Mucosa of descending colon (tissue), 3 donors: ENCODE data around the gene IL12A. TPM values are rescaled to one million over a fixed set of nuclear protein-coding genes. Genes with fewer than 3 reads are reported as not detected.

ENCODE experiments used
- ATAC-seq: fragments of 200-7000 bp; cut with Tn5 transposase; one replicate; pipeline ENCODE4 v1.9.1; 2020; ENCODE audit warnings: mild to moderate bottlenecking, moderate library complexity
- DNase-seq, 3 donors: peaks; one replicate each; pipeline ENCODE4 v3.0.0-alpha.2; 2020
- H3K36me3 ChIP-seq: fragments of 200-600 bp; one replicate; pipeline ENCODE4 v1.8.0; 2021; ENCODE audit warnings: low read depth, mild to moderate bottlenecking
- H3K4me1 ChIP-seq: fragments of 200-600 bp; one replicate; pipeline ENCODE4 v1.8.0; 2021; ENCODE audit warnings: low read depth, mild to moderate bottlenecking
- H3K4me3 ChIP-seq: fragments of 200-600 bp; one replicate; pipeline ENCODE4 v1.8.0; 2021; ENCODE audit warnings: mild to moderate bottlenecking
- H3K9me3 ChIP-seq: fragments of 200-600 bp; one replicate; pipeline ENCODE4 v1.8.0; 2021; ENCODE audit warnings: mild to moderate bottlenecking
- CTCF ChIP-seq: fragments of 200-600 bp; IDR thresholded peaks from one replicate; pipeline ENCODE4 v1.8.0; 2022; ENCODE audit warnings: antibody characterized with exemption, mild to moderate bottlenecking
- intact Hi-C, 2 donors: fragments of 100-400 bp; cut with DNase I in 1 of 2; cut with micrococcal nuclease in 1 of 2; formaldehyde crosslinking; loops; one replicate each; pipeline versions ENCODE4 v1.11.0 to v1.11.1; 2022; cut with DNase I, micrococcal nuclease
- total RNA-seq, 3 donors: library from RNA; stranded (reverse); fragmentation: NEBNext Ultra II Directional in 2 of 3; extraction: Animal tissue kit (Norgen Biotek cat#: 25700) in 2 of 3; gene quantifications; one replicate each; pipeline versions ENCODE4 v1.2.1 to v1.2.4, GENCODE V29; 2021 to 2023
- donor health status: DM: no; HTN: no; CAD: no; lungs with moderate emphysema.
- donor health status: DM: no; HTN: no; CAD: no.
- donor health status: DM: no; HTN: yes; CAD: no.

IL12A gene
- total RNA-seq, 3 donors from 2014 or later, result 0.23 to 2.3 (median 0.27) TPM

- H3K4me3 ChIP-seq, result no peak overlapping the region
- H3K36me3 ChIP-seq, result no peaks in the 10 kb centered on the region
- intact Hi-C loops, result no loop called here
- no peaks in the 10 kb centered on the region for H3K4me1 ChIP-seq
- DNase-seq (no peak), ATAC-seq (no peak)
- no peaks in the 10 kb centered on the region for H3K9me3 ChIP-seq
- no peak for TF ChIP-seq CTCF
Measured at GRCh38 chr3:159948429-159949144, 40.0 kb upstream of the IL12A start.

- DNase-seq, result no peak
- Histone ChIP-seq H3K36me3 (no peaks in the 10 kb centered on the region), H3K9me3 (no peaks in the 10 kb centered on the region), H3K4me1 (no peaks in the 10 kb centered on the region), H3K4me3 (no peak overlapping the region)
- TF ChIP-seq CTCF, result no peak
- intact Hi-C loops, result no loop called here
- ATAC-seq, result no peak
Measured at GRCh38 chr3:159950156-159950898, 38.3 kb upstream of the IL12A start.

- no peak for TF ChIP-seq CTCF
- ATAC-seq (no peak), DNase-seq (no peak)
- intact Hi-C loops, result no loop called here
- Histone ChIP-seq H3K36me3 (no peaks in the 10 kb centered on the region), H3K9me3 (no peaks in the 10 kb centered on the region), H3K4me3 (no peak overlapping the region), H3K4me1 (no peaks in the 10 kb centered on the region)
Measured at GRCh38 chr3:159951540-159951939, 37.1 kb upstream of the IL12A start.

GRCh38 chr3:159953325-159954085 lies 35.1 kb upstream of the IL12A start:
- ATAC-seq, result no peak
- DNase-seq, result no peak
- Histone ChIP-seq H3K9me3 (no peaks in the 10 kb centered on the region), H3K36me3 (no peaks in the 10 kb centered on the region), H3K4me1 (no peaks in the 10 kb centered on the region), H3K4me3 (no peak overlapping the region)
- intact Hi-C loops, result no loop called here
- TF ChIP-seq CTCF, result no peak

- DNase-seq (no peak), ATAC-seq (no peak)
- intact Hi-C loops, result no loop called here
- H3K4me3 ChIP-seq, result no peak overlapping the region
- H3K4me1 ChIP-seq, result no peaks in the 10 kb centered on the region
- H3K36me3 ChIP-seq, result no peaks in the 10 kb centered on the region
- no peaks in the 10 kb centered on the region for H3K9me3 ChIP-seq
- no peak for TF ChIP-seq CTCF
Measured at GRCh38 chr3:159960188-159961148, 28.2 kb upstream of the IL12A start.
